HepG2 (cell line): Measurements from ENCODE around the gene CADPS2. TPM values are rescaled to one million over a fixed set of nuclear protein-coding genes. Genes with fewer than 3 reads are reported as not detected.

Experiments used
- ELF1 ChIP-seq: sonication (generic); formaldehyde crosslinking; IDR thresholded peaks from 2 replicates; pipeline ENCODE4 v1.4.0; 2020; ENCODE audit warnings: missing genetic modification reagents
- POLR2AphosphoS5 ChIP-seq: IDR thresholded peaks from 2 replicates; pipeline ENCODE4 v1.6.1; 2012; ENCODE audit warnings: low read depth, low read length
- ZNF34 ChIP-seq: sonication (generic); formaldehyde crosslinking; IDR thresholded peaks from 2 replicates; pipeline ENCODE4 v1.4.0; 2020; ENCODE audit warnings: mild to moderate bottlenecking, missing genetic modification reagents, borderline replicate concordance
- polyA plus RNA-seq, 8 experiments: library from polyadenylated mRNA; depleted of rRNA in 3 of 8; stranded (reverse) in 7 of 8; unstranded in 1 of 8; fragments of >200 nt; fragmentation: Illumina TruSeq in 4 of 8; extraction: Trizol in 4 of 8; gene quantifications; 2 replicates each; pipeline versions ENCODE4 v1.2.1 to v1.2.3, GENCODE V29; 2011 to 2016; ENCODE audit warnings: low read depth in 4 of 8, missing spikeins in 1 of 8, mixed read lengths in 1 of 8; ENCODE audit not compliant: insufficient read depth in 1 of 8
- total RNA-seq, 5 experiments: library from RNA; depleted of rRNA; stranded (reverse); fragments of >200 nt; fragmentation: Illumina TruSeq; extraction: Trizol; gene quantifications; 2 replicates each; pipeline ENCODE4 v1.2.3, GENCODE V29; 2016; ENCODE audit warnings: low read depth in 1 of 5
- TF ChIP-seq, protein P1 (sequence below): sonication (generic); formaldehyde crosslinking; IDR thresholded peaks from 2 replicates; pipeline ENCODE4 v1.4.0; 2020; ENCODE audit warnings: missing genetic modification reagents
- TF ChIP-seq, protein P2 (sequence below): sonication (generic); formaldehyde crosslinking; IDR thresholded peaks from 2 replicates; pipeline ENCODE4 v1.4.0; 2020; ENCODE audit warnings: missing genetic modification reagents
- TF ChIP-seq, protein P3 (sequence below): sonication (generic); formaldehyde crosslinking; IDR thresholded peaks from 2 replicates; pipeline ENCODE4 v1.8.0; 2022; ENCODE audit warnings: mild to moderate bottlenecking, missing genetic modification reagents, moderate library complexity

CADPS2 gene
- total and polyA plus RNA-seq, 2 of the 13 experiments (the other 11 are each of a cell fraction or from before 2014, with no cell fraction given) = 17.6 to 43.8 TPM

DNA sequence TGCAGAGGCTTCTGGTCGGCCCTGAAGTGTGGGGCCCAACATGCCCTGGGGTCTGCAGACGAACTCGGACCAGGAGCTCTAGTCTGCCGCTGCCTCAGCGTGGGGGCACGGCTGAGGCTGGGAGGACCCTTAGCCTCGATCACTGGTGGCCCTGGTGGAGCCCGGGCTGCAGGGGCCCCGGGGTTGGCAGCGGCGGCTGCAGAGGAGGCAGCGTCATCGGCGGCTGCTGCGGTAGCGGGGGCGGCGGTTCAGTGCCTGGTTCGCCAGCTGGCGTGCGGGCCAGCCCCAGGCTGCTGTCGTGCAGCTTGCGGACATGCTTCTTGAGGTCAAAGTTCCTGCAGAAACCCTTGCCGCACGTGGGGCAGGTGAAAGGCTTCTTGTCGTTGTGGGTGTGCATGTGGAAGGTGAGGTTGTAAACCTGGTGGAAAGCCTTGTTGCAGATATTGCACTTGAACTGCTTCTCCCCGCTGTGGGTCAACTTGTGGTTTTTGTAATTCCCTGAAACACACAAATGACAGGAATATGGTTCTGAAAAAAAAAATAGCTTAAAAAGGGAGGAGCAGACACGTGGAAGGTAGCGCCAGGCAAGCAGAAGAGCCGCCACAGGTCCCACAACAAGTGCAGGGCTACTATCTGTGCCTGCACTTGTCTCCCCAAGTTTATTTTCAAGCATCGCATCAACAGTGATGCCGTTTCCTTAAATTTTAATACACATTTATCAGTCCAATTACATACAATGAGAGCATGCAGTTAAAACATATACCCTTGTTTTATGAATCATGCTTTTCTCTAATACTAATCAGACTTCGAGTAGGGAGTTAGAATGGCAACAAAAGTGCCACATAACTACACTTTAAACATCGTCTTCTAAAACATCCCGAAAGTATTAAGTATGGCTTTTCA lies 584.2 kb downstream of the CADPS2 start (continued):
- TF ChIP-seq, protein P1, sequence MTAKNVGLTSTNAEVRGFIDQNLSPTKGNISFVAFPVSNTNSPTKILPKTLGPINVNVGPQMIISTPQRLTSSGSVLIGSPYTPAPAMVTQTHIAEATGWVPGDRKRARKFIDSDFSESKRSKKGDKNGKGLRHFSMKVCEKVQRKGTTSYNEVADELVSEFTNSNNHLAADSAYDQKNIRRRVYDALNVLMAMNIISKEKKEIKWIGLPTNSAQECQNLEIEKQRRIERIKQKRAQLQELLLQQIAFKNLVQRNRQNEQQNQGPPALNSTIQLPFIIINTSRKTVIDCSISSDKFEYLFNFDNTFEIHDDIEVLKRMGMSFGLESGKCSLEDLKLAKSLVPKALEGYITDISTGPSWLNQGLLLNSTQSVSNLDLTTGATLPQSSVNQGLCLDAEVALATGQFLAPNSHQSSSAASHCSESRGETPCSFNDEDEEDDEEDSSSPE (CRISPR knock-in tag) = no peak
- TF ChIP-seq, protein P2, sequence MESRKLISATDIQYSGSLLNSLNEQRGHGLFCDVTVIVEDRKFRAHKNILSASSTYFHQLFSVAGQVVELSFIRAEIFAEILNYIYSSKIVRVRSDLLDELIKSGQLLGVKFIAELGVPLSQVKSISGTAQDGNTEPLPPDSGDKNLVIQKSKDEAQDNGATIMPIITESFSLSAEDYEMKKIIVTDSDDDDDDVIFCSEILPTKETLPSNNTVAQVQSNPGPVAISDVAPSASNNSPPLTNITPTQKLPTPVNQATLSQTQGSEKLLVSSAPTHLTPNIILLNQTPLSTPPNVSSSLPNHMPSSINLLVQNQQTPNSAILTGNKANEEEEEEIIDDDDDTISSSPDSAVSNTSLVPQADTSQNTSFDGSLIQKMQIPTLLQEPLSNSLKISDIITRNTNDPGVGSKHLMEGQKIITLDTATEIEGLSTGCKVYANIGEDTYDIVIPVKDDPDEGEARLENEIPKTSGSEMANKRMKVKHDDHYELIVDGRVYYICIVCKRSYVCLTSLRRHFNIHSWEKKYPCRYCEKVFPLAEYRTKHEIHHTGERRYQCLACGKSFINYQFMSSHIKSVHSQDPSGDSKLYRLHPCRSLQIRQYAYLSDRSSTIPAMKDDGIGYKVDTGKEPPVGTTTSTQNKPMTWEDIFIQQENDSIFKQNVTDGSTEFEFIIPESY = peak; percentile 51; the same call in 1 of the 2 replicates
- TF ChIP-seq, protein P3, sequence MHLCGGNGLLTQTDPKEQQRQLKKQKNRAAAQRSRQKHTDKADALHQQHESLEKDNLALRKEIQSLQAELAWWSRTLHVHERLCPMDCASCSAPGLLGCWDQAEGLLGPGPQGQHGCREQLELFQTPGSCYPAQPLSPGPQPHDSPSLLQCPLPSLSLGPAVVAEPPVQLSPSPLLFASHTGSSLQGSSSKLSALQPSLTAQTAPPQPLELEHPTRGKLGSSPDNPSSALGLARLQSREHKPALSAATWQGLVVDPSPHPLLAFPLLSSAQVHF (CRISPR knock-in tag) = no peak
- TF ChIP-seq ELF1 (CRISPR knock-in tag) (no peak), POLR2AphosphoS5 (no peak), ZNF34 (no peak)
